HG02870 (cell line): ENCODE measurements around the gene MIDN.

Source experiments
- ATAC-seq: cut with Tn5 transposase; IDR thresholded peaks from one replicate; pipeline ENCODE4 v1.9.1; 2021; ENCODE audit warnings: mild to moderate bottlenecking, moderate library complexity; ENCODE audit not compliant: unreplicated experiment

Gene MIDN

DNA sequence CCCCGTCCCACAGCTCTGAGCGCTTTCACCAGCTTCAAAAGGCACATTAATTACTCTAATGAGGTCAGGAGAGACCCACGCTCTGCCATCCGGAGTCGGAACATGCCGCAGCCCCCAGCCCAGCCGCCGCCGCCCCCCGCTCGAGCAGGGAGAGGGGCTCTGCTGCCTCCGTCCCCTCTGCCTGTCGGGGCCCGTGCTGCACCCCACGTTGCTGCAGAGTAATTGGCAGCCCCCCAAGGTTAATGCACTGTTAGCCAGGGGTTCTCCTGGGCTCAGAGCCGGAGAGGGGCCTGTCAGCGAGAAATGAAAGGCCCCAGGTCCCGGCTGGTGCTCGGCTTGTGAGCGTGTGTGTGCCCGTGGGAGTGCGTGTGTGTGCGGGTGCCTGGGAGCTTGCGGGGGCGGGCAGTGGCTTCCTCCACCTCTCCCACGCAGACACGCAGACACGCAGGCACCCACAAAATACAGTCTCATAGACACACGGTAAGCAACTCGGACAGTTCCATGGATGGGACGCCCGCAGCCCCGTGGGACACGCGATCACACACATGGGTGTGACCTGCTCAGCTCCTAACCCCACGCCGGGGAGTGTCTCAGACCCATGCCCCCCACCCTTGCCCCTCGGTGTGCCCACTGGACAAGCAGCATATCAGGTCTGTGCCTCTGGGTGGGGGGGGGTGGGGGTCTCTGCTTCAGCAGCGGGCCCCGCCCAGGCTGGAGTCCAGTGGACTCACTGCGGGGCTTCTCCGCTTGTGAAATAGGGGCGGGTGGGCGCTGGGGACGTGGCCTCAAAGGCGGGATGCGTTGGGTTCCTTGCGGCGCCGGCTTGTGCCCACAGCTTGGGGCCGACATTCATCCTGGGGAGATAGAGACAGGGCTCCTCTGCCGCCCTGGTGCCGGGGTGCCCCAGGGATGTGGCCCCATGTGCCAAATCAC lies 32.5 kb downstream of the MIDN start:
- ATAC-seq = no peak

DNA sequence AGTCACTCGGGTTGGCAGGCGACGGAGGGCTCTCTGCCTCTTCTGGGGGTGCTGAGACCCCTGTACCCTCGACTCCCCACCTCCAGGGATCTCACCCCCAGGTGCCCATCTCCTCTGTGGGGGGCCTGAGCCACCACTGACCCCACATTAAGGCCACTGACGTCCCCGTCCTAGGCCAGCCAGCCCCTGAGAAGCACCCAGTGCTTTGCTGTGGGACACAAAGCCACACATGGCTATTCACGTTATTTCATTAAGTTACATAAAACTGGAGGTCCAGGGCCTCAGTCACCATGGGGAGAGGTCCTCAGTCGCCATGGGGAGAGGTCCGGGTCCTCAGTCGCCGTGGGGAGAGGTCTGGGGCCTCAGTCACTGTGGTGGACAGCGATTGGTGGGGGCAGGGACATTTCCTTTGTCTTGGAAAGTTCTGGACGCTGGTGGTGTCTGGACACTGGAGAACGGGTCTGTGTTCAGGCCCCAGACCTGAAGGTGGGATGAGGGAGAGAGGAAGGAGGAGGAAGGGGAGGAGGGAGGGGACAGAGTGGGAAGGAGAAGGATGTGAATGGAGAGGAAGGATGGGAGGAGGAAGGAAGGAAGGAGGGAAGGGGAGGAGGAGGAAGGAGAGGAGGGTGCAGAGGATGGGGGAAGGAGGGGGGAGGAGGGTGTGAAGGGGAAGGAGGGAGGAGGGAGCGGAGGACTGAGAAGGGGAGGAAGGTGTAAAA lies 33.3 kb downstream of the MIDN start:
- no peak for ATAC-seq

- no peak for ATAC-seq
These were observed 34.3 kb downstream of the MIDN start for GRCh38 chr19:1282588-1283206.

- ATAC-seq = no peak
These were observed 35.0 kb downstream of the MIDN start for GRCh38 chr19:1283207-1283916.

- no peak for ATAC-seq
These were observed 35.5 kb downstream of the MIDN start for GRCh38 chr19:1283917-1284292.

- no peak for ATAC-seq
These were observed 36.1 kb downstream of the MIDN start for GRCh38 chr19:1284293-1284978.

DNA sequence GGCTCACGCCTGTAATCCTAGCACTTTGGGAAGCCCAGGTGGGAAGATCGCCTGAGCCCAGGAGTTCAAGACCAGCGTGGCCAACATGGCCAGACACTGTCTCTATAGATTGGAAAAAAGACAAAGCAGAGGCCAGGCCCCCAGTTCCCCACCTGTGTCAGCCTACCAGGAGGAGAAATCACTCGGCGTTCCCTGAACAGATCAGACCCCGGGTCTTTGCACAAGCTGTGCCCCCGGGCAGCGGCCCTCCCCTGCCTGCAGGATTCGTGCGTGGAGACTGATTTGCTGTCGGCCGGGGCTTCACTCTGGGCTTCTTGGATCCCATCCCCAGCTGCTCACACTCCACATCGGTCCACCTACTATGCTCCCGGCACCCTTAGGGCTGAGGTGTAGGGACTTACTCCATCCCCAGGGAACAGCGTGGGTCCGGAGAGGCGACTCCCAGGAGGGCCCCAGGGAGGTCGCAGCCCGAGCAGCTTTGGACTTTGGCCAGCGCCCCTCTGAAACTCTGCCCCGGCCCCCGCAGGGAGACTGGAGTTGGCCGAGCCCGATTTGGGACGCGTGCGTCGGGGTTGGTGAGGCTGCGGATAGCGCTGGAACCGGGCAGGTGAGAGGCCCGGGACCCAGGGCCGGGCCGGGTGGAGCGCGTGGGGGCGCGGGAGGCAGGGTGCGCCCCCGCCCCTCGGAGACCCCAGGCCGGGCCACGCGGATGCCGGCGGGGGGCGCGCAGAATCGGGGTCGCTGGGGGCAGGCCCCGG lies 36.8 kb downstream of the MIDN start:
- no peak for ATAC-seq

GRCh38 chr19:1285737-1286360 lies 37.5 kb downstream of the MIDN start, which contains the start of gene EFNA2:
EFNA2 (plus strand) TSS chr19:1285873; CDS start chr19:1286169, 296 bp downstream.
- no peak for ATAC-seq

DNA sequence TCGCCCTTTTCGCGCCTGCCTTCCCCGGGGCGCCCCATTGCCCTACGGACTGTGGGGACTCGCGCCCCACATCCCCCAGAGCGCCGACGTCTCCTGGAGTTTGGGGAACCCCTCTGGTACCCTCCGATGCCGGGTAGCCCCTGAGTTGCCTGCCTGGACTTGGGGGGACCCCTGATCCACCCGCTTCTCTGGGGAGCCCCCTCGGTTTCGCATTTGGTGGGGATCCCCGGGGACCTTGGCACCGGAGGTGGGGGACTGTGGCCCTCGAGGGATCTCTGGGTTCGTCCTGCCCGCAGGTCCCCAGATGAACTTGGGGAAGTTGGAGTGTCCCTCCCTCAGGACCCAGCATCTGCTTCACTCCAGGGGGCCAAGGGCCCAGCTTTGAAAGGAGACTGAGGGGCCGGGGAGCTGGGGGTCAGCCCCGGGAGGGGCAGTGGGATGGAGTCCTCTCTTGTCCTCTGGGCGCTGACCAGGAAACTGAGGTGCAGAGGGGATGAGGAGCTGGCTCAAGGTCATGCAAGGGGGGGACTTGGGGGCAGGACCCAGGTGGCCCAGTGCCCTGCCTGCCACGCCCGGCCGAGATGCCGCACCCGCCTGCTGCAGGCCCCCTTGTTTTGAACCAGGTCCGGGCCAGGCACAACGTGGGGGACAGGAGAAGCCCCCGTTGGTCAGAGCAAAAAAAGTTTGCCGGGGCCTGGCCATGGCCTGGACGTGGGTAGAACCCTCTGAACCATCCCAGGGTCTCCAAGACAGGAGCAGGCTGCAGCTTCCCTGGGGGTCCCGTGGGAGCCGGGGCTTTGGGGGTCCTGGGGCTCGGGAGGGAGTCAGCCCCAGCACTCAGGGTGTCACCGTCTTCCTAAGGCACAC lies 38.3 kb downstream of the MIDN start:
- ATAC-seq = no peak

GRCh38 chr19:1287354-1288225 lies 39.2 kb downstream of the MIDN start:
- no peak for ATAC-seq

GRCh38 chr19:1288226-1288612 lies 39.8 kb downstream of the MIDN start:
- no peak for ATAC-seq

DNA sequence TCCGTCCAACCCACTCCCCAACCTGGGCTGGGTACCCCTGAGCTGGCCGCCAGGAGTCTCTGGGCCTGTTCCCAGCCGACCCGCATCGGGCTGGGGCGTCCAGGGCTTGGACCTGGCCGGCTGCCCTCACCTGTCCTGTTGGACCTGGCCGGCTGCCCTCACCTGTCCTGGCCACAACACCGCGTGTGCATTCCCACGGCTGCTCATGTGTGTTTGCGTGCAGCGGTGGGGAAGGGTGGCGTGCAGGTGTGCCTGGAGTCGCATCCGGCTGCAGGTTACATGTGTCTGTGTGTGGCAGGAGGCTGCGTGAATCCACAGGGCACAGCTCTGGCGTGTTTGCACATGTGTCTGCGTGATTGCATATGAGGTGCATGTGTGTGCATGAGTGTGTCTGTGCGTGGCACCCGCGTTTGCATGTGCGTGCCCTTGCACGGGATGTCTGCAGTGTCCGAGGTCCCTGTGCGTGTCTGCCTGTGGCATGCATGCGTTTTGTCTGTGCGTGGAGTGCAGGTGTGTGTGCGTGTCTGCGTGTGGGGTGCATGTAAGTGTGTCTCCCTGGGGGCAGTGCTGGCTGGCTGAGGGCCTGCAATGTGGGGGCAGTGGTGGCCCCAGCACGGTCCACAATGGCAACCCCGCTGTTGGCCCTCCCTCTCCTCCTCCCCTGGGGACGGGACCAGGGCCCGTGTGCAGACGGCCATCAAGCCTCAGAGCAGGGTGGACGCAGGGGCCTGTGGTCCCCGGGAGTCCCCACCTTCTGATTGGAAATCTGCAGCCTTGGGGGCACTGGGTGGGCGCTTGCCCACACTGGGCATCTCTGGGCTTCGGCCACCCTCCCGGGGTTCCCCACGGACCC lies 40.7 kb downstream of the MIDN start:
- no peak for ATAC-seq

DNA sequence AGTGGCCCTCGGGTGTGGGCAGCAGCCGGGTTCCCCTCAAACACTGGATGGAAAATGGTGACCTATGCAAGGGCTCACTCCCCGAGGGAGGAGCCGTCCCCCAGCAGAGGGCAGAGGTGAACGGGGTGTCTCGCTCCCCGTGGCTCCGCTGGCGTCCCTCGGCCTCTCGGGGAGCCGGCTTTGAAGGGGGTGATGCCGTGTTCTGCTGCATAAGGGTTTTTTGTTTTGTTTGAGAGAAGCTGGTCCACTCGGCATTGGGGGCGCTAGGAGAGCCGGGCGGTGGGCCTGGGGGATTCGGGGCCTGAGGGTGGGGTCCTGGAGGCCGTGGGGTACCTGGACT lies 41.3 kb downstream of the MIDN start:
- ATAC-seq = no peak

DNA sequence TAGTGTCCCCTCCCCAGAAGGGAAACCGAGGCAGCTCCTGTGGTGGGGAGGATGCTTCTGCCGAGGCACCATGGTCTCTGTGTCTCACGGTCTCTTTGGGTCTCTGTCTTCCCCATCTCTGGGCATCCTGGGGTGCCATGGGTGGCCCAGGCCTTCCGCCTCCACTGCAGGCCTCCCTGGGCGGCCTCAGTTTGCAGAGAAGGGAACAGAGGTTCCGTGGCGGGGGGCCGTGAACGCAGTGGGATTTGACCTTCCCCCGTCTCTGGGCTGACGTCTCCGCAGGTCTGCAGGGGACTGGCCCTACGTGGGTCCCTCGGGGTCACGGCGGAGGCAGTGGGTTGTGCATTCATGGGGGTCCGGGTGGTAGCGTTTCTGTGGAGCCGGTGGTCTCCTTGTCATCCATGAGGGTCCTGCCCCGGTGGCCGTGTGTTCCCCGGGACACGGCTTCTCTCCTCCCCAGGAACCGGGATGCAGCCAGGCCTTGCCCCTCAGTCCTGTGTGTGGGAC lies 41.9 kb downstream of the MIDN start:
- ATAC-seq = no peak

DNA sequence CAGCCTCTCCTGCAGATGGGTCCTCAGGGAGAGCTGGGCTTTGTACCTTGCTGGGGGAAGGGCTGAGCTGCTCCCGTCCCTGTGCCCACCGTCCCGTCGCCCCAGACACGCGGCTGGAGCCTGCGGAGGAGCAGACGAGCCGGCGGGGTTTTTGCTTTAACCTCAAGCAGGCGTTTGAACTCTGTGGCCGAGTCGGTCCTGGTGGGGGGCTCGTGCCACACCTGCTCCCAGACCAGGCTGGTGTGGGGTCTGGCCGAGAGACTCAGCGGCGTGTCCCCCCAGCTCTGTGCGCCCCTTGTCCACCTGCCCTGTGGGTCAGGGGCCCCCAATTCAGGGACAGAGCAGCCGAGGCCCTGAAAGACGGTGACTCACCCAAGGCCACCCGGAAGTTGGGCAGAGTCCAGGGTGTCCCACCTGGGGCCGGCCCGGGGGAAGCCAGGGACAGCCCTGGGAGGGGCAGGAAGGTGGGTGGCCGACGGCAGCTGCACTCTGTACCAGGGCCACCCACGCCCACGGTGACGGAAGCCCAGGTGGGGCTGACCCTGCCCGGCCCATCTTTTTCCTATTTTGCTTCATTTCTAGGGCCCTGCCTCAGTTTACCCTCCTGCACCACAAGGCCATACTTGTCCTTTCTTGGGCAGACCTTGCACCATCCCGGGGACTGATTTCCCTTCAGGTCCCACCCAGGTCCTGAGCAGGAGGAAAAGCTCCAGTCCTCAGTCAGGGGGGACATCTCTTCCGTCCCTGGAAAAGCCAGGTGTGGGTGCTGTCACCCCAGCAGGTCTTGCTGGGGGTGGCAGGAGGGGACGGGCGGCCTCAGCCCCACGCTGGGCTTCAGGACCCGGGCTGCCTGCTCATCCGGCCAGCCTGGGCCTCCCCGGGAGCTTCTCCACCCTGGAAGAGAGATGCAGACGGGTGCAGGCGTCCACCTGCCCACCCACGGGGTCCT lies 42.6 kb downstream of the MIDN start:
- no peak for ATAC-seq
